ENCODE results near the gene SIGLEC12.

DNA sequence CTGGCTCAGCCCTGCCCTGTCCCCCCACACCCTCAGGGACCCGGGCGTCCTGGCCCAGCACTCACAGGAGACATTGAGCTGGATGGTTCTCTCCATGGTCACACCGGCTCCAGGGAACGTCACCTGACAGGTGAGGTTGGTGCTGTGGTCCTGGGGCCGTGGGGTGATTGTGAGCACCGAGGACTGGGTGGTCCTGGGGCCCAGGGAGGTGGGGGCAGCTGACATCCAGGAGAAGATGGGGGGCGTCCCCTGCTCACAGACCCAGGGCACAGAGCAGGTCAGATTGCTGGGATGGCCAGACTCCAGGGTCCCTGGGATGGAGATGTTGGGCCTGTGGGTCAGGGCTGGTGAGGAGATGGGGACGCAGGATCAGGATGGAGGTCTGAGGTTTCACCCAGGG is 29.0 kb upstream of the SIGLEC12 start:
- TF ChIP-seq, protein P1, sequence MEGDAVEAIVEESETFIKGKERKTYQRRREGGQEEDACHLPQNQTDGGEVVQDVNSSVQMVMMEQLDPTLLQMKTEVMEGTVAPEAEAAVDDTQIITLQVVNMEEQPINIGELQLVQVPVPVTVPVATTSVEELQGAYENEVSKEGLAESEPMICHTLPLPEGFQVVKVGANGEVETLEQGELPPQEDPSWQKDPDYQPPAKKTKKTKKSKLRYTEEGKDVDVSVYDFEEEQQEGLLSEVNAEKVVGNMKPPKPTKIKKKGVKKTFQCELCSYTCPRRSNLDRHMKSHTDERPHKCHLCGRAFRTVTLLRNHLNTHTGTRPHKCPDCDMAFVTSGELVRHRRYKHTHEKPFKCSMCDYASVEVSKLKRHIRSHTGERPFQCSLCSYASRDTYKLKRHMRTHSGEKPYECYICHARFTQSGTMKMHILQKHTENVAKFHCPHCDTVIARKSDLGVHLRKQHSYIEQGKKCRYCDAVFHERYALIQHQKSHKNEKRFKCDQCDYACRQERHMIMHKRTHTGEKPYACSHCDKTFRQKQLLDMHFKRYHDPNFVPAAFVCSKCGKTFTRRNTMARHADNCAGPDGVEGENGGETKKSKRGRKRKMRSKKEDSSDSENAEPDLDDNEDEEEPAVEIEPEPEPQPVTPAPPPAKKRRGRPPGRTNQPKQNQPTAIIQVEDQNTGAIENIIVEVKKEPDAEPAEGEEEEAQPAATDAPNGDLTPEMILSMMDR (conservative IDR thresholded peaks at IDR 0.05 in 1 of 2, IDR thresholded peaks at IDR 0.05 in 1 of 2; ENCODE audit: extremely low read depth in 1 of 2, insufficient read depth in 1 of 2, low read depth in 1 of 2, low read length in 2 of 2), result no peak
- TF ChIP-seq EZH2 (IDR thresholded peaks at IDR 0.05; ENCODE audit: borderline replicate concordance, low read length), result no peak

Measured in mammary epithelial cell (primary cell).